NCI-H446 (cell line): ENCODE data around the gene NFKB2.
A peak's percentile ranks its signal among the peaks of the same experiment; 100 is the strongest.

Experiments used
- DNase-seq, 2 experiments: peaks; one replicate each; lab custom pipeline; 2025; lab: John Stamatoyannopoulos, UW

The NFKB2 gene

DNA sequence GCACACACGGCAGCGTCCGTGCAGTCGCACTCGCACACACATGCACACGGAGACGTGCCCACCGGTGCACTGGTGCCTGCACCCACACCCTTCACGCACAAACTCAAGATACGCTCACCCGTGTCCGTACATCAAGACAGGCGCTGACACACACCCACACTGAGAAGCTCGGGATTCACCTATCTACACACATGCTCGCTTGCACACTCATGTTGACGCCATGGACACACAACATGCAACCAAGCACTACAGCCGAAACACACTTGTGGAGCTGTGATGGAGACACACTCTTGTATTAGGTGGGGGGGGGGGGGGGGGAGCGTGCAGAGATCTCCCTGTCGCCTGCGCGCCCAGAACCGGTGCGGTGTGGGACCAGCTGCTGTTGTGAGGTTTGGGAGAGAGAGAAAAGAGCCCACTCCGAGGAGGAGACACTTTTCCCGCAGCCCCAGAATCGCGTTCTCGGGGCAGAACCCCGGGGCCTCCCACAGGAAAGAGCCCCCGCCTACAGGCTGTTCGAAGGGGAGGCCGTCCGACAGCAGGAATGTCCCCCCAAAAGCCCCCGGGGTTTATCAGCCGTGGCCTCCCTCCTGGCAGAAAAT is 605 bp upstream of the NFKB2 start:
- peak in 1 of 2 experiments; percentile 13 for DNase-seq

- no peak for DNase-seq
Measured at GRCh38 chr10:102396317-102396650, 779 bp downstream of the NFKB2 start.

GRCh38 chr10:102396730-102397151 is 1.2 kb downstream of the NFKB2 start:
- DNase-seq: no peak

GRCh38 chr10:102397222-102398171 is 2.0 kb downstream of the NFKB2 start:
- DNase-seq: no peak

- DNase-seq: no peak
Measured at GRCh38 chr10:102398172-102399020, 2.9 kb downstream of the NFKB2 start.

DNA sequence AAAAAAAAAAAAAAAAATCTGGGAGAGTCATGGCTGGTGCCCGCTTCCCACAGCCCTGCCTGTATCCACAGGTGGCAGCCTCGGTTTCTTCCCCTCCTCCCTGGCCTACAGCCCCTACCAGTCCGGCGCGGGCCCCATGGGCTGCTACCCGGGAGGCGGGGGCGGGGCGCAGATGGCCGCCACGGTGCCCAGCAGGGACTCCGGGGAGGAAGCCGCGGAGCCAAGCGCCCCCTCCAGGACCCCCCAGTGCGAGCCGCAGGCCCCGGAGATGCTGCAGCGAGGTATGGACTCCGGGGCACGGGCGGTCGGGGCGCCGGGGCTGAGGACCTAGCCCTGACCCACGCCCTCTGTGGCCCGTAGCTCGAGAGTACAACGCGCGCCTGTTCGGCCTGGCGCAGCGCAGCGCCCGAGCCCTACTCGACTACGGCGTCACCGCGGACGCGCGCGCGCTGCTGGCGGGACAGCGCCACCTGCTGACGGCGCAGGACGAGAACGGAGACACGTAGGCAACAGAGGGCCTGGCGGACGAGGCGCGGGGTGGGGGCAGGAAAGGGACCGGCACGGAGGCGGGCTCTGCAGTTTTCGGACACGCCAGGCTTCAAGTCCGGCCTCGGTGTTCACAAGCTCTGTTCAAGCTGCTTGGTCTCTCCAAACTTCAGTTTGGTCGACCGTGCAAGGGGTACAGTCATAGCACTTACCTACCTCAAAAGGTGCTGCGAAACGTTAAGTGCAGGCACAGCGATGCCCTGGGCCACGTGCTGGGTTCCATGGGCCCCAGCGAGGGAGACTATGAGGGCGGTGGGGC is 3.9 kb downstream of the NFKB2 start:
- peak; percentile 30 to 78 for DNase-seq

DNA sequence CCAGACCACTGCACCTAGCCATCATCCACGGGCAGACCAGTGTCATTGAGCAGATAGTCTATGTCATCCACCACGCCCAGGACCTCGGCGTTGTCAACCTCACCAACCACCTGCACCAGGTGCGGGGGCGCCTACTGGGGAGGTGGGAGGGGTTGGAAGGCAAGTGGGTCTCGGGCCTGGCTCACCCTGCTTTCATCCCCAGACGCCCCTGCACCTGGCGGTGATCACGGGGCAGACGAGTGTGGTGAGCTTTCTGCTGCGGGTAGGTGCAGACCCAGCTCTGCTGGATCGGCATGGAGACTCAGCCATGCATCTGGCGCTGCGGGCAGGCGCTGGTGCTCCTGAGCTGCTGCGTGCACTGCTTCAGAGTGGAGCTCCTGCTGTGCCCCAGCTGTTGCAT is 4.6 kb downstream of the NFKB2 start:
- no peak for DNase-seq

GRCh38 chr10:102400598-102401341 is 5.3 kb downstream of the NFKB2 start:
- DNase-seq: no peak

DNA sequence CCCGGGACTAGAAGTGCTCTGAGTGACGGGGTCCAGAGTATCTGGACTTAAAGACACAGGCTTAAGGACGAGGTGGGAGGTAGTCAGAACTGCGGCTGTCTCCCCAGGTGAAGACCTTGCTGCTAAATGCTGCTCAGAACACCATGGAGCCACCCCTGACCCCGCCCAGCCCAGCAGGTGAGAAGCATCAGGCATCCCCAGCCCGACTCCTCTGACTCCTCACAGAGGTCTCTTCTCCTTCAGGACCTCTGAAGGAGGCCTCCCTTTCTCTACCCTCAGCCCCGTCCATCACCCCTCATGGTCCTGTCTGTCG is 5.8 kb downstream of the NFKB2 start:
- DNase-seq: no peak

DNA sequence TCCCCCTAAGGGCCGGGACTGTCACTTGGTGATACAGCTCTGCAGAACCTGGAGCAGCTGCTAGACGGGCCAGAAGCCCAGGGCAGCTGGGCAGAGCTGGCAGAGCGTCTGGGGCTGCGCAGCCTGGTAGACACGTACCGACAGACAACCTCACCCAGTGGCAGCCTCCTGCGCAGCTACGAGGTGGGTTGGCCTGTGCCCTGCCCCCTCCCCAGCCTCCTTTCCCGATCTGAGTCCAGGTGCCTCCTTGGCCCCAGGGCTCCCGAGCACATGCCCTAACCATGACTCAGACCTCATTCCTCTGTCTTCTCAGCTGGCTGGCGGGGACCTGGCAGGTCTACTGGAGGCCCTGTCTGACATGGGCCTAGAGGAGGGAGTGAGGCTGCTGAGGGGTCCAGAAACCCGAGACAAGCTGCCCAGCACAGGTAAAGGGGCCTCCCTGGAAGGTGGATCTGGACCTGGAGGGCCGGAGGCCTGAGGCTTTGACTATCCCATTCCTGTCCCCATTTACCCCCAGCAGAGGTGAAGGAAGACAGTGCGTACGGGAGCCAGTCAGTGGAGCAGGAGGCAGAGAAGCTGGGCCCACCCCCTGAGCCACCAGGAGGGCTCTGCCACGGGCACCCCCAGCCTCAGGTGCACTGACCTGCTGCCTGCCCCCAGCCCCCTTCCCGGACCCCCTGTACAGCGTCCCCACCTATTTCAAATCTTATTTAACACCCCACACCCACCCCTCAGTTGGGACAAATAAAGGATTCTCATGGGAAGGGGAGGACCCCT is 6.4 kb downstream of the NFKB2 start:
- no peak for DNase-seq

- no peak for DNase-seq
Measured at GRCh38 chr10:102402512-102402896, 7.0 kb downstream of the NFKB2 start.

DNA sequence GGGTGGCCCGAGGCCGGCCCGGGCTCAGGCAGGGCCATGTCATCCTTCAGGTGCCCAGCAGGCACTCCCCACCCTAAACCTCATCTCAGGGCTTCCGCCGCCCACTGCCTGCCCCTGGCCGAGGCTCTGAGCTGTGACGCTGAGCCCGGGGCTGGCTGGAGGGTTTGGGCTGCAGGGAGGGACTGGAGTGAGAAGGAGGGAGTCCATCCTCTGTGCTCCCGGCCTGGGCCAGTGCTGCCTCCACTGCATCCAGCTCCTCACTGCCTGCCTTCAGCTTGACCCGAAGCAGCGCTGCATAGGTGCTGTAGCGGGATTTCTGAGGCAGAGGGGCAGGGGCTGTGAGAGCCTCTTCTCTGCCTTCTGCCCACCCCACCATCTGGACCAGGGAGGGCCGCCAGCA is 7.6 kb downstream of the NFKB2 start:
- DNase-seq: no peak

- no peak for DNase-seq
Measured at GRCh38 chr10:102404361-102405107, 9.0 kb downstream of the NFKB2 start.

GRCh38 chr10:102405108-102405571 is 9.6 kb downstream of the NFKB2 start:
- DNase-seq: no peak

DNA sequence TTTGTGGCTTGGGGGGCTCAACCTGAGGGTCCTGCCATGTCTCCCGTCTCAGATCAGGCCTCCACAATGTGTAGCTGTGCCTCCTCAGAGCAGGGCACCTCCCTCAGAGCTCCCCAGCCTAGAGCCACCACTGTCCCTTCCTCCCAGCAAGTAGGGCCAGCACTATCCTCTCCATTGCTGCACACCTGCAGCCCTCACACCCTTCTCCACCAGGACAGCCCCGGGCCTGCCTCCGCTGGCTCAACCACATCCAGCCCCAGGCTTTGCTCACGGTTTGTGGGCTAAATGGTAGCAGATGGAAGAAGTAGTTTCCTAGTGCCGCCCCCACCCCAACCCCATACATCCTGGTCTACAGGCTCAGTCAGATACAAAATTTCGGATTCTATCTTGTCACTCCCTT is 10.1 kb downstream of the NFKB2 start:
- DNase-seq: no peak

GRCh38 chr10:102406815-102407214 is 11.3 kb downstream of the NFKB2 start:
- no peak for DNase-seq

DNA sequence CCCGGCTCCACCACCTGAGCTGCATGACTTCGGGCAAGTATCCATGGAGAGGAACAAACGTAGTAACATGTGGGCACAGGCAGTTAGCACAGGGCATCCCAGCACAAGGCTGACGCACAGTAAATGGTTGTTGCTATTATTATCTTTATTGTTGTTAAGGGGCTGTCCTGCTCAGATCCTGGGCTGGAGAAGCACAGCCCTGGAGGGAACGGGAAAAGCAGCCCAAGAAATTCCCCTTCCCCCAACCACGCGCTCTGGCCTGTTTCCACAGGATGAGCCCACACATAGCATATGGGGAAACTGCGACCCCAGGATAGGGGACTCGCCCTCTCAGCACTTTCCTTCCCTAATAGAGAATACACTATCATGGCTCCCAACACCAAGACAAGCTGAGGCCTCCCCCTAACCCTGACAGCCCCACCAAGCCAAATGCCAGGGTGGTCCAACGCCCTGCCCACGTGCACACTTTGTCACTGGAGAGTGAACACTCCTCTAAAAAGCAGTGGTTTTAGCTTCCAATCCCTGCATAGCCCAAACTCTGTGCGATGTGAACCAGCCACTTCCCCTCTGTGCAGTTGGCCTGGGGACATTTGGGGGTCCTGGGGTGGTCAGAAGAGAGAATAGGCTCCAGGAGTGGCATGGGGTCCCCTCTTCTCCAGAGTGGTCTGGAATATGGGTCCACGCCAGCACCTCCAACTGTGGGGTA is 12.1 kb downstream of the NFKB2 start:
- no peak for DNase-seq

DNA sequence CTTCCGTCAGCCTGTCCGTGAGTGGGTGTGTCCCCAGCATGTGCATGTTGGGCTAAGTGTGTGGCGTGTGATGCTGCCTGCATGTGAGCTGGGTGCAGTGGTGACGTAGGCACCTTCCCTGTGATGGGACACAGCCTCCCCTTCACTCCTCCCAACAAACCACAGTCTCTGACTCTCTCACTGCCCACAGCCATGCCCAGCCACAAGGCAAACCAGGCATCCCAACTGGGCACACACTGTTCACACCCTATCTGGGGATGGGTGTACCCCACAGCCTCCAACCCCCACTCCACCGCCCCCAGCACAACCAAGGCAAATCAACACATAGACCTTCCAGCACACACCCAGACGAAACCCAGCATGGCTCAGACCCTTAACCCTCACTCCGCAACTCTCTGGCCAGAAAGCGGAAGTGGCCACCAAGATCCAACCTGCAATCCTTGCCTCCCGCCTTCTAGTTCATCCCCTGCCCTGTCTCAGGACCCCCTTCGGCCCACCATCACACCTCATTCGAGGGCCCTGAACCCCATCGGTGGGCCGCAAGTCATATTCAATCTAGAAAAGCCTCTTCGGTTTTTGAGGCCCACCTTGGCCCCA is 12.7 kb downstream of the NFKB2 start:
- no peak for DNase-seq
